Activated B cell treated with CpG ODN at 0.5 μM for 24 hours (primary cell): ENCODE measurements around the gene FBXW9. TPM values are rescaled to one million over a fixed set of nuclear protein-coding genes. Genes with fewer than 3 reads are reported as not detected.
A peak's percentile ranks its signal among the peaks of the same experiment; 100 is the strongest.

Experiments used
- ATAC-seq: fragments of 200-7000 bp; cut with Tn5 transposase; one replicate; pipeline ENCODE4 v1.10.0; 2021; ENCODE audit warnings: low read depth, mild to moderate bottlenecking, moderate library complexity
- CTCF ChIA-PET: fragments of 350-600 bp; sonication (Branson Sonifier 250); formaldehyde crosslinking; loops from one replicate; lab custom pipeline; 2021; ENCODE audit warnings: antibody characterized with exemption; lab: Charles Lee
- POLR2A ChIA-PET: fragments of 350-600 bp; sonication (Branson Sonifier 250); formaldehyde crosslinking; loops from one replicate; lab custom pipeline; 2021; ENCODE audit warnings: antibody characterized with exemption; lab: Charles Lee
- DNase-seq: peaks from one replicate; pipeline ENCODE4 v3.0.0; 2022
- H3K27ac Mint-ChIP-seq: one replicate; pipeline ENCODE4 v1.8.0; 2020; ENCODE audit warnings: mixed read lengths
- H3K27me3 Mint-ChIP-seq: one replicate; pipeline ENCODE4 v1.8.0; 2021; ENCODE audit warnings: mixed read lengths
- H3K36me3 Mint-ChIP-seq: one replicate; pipeline ENCODE4 v1.8.0; 2021; ENCODE audit warnings: low read depth, mixed read lengths
- H3K4me1 Mint-ChIP-seq: one replicate; pipeline ENCODE4 v1.8.0; 2021; ENCODE audit warnings: mixed read lengths
- H3K4me3 Mint-ChIP-seq: one replicate; pipeline ENCODE4 v1.8.0; 2020; ENCODE audit warnings: mild to moderate bottlenecking, mixed read lengths
- H3K9me3 Mint-ChIP-seq: one replicate; pipeline ENCODE4 v1.8.0; 2020; ENCODE audit warnings: mixed read lengths
- CTCF ChIP-seq: fragments of 200-600 bp; IDR thresholded peaks from one replicate; pipeline ENCODE4 v1.8.0; 2022; ENCODE audit warnings: antibody characterized with exemption, mild to moderate bottlenecking
- intact Hi-C: fragments of 100-400 bp; cut with micrococcal nuclease; formaldehyde crosslinking; loops from one replicate; pipeline ENCODE4 v1.15.1; 2024
- total RNA-seq: library from RNA; stranded (reverse); gene quantifications from 2 replicates; pipeline ENCODE4 v1.2.3, GENCODE V29; 2022

The FBXW9 gene
- total RNA-seq, 1 donor from 2014 or later: 5.2 TPM

- CTCF ChIA-PET: interaction anchor here (0.9 to 9.7 kb wide), 5 partner anchors 60 to 172 kb away, joined by 3 to 67 read pairs (median 5); no protein-coding TSS in a partner anchor
- POLR2A ChIA-PET: interaction anchor here (1.0 to 1.4 kb wide), 2 partner anchors 9 to 120 kb away, joined by 3 to 6 read pairs; partner anchors contain the start of genes MAN2B1 and WDR83
- Mint-ChIP-seq H3K4me3 (no peak overlapping the region), H3K4me1 (peaks cover 27% of the 10 kb centered on the region), H3K27me3 (no peaks in the 10 kb centered on the region), H3K27ac (no peak overlapping the region), H3K36me3 (peaks cover 76% of the 10 kb centered on the region), H3K9me3 (no peaks in the 10 kb centered on the region)
- no peak for TF ChIP-seq CTCF
- ATAC-seq (no peak), DNase-seq (no peak)
- intact Hi-C loops: loop anchor here (1.0 to 5.0 kb wide), 4 partner anchors 20 to 474 kb away; partner anchors contain the start of gene FBXW9
These were observed 20.5 kb downstream of the FBXW9 start for GRCh38 chr19:12675940-12676339.

DNA sequence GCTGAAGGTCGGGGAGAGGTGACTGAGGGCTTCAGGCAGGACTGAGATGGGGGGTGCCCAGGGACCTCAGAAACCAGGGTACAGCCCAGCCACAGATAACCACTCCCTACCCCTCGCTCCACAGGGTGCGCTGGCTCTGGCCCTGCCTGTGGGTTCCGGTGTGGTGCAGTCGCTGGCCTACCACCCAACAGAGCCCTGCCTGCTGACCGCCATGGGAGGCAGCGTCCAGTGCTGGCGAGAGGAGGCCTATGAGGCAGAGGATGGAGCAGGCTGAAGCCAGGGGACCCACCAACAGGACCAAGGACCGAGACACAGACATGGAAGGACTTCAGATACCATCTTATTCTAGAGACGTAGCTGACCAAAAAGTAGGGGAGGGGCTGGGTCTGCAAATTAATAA lies 21.0 kb downstream of the FBXW9 start:
- peaks cover 30% of the 10 kb centered on the region for H3K4me1 Mint-ChIP-seq
- H3K27ac Mint-ChIP-seq: no peak overlapping the region
- peaks cover 74% of the 10 kb centered on the region for H3K36me3 Mint-ChIP-seq
- CTCF ChIA-PET: interaction anchor here (2.2 to 9.7 kb wide), 2 partner anchors 113 to 172 kb away, joined by 15 to 67 read pairs; no protein-coding TSS in a partner anchor
- ATAC-seq (no peak), DNase-seq (no peak)
- TF ChIP-seq CTCF: no peak
- no peak overlapping the region for H3K4me3 Mint-ChIP-seq
- intact Hi-C loops: loop anchor here (5.0 kb wide), 1 partner anchor 473 kb away; no protein-coding TSS in a partner anchor
- H3K27me3 Mint-ChIP-seq: no peaks in the 10 kb centered on the region
- POLR2A ChIA-PET: interaction anchor here (1.3 kb wide), 1 partner anchor 11 kb away, joined by 3 read pairs; no protein-coding TSS in a partner anchor
- H3K9me3 Mint-ChIP-seq: no peaks in the 10 kb centered on the region

GRCh38 chr19:12672744-12673143 lies 23.7 kb downstream of the FBXW9 start:
- peaks cover 65% of the 10 kb centered on the region for H3K36me3 Mint-ChIP-seq
- H3K4me1 Mint-ChIP-seq: peaks cover 44% of the 10 kb centered on the region
- DNase-seq (no peak), ATAC-seq (no peak)
- no peaks in the 10 kb centered on the region for H3K9me3 Mint-ChIP-seq
- H3K27me3 Mint-ChIP-seq: no peaks in the 10 kb centered on the region
- H3K27ac Mint-ChIP-seq: no peak overlapping the region
- ChIA-PET POLR2A (interaction anchor here (0.5 to 5.4 kb wide), 4 partner anchors 8 to 110 kb away, joined by 4 to 51 read pairs (median 4); partner anchors contain the start of gene DHPS), CTCF (interaction anchor here (1.2 to 9.7 kb wide), 9 partner anchors 9 to 175 kb away, joined by 3 to 67 read pairs (median 5); partner anchors contain the start of gene DHPS)
- TF ChIP-seq CTCF: no peak
- intact Hi-C loops: loop anchor here (1.0 kb wide), 2 partner anchors 32 to 108 kb away; no protein-coding TSS in a partner anchor
- no peak overlapping the region for H3K4me3 Mint-ChIP-seq

GRCh38 chr19:12670159-12670928 lies 26.1 kb downstream of the FBXW9 start:
- no peaks in the 10 kb centered on the region for H3K9me3 Mint-ChIP-seq

More at GRCh38 chr19:12670159-12670928, 26.1 kb downstream of the FBXW9 start:
- CTCF ChIA-PET: interaction anchor here (9.7 kb wide), 1 partner anchor 108 kb away, joined by 67 read pairs; no protein-coding TSS in a partner anchor
- peak overlapping the region; percentile 97 for H3K4me3 Mint-ChIP-seq
- H3K27ac Mint-ChIP-seq: peak overlapping the region; percentile 100
- POLR2A ChIA-PET: interaction anchor here (0.6 to 5.4 kb wide), 11 partner anchors 11 to 119 kb away, joined by 4 to 51 read pairs (median 5); partner anchors contain the start of genes DHPS, FBXW9, TNPO2 and ZNF490
- H3K4me1 Mint-ChIP-seq: peaks cover 56% of the 10 kb centered on the region
- H3K36me3 Mint-ChIP-seq: peaks cover 50% of the 10 kb centered on the region
- no peak for DNase-seq
- H3K27me3 Mint-ChIP-seq: no peaks in the 10 kb centered on the region
- no peak for TF ChIP-seq CTCF
- no peak for ATAC-seq
- intact Hi-C loops: no loop called here
